H9 (cell line): ENCODE measurements around the gene HACL1. TPM values are rescaled to one million over a fixed set of nuclear protein-coding genes. Genes with fewer than 3 reads are reported as not detected.

ENCODE experiments used
- DNase-seq: peaks from one replicate; pipeline ENCODE4 v3.0.0-alpha.2; 2017
- H2AFZ ChIP-seq: one replicate; pipeline ENCODE4 v1.6.1; 2013; ENCODE audit warnings: mild to moderate bottlenecking, low read length, control low read depth, moderate library complexity
- H2AK5ac ChIP-seq: 2 replicates; pipeline ENCODE4 v1.6.1; 2013; ENCODE audit warnings: low read length, control low read depth, mixed read lengths; ENCODE audit not compliant: insufficient read length
- H2BK120ac ChIP-seq: one replicate; pipeline ENCODE4 v1.6.1; 2013; ENCODE audit warnings: low read depth, mild to moderate bottlenecking, low read length, control low read depth, inconsistent platforms; ENCODE audit not compliant: poor library complexity, severe bottlenecking
- H2BK12ac ChIP-seq: 2 replicates; pipeline ENCODE4 v1.6.1; 2013; ENCODE audit warnings: low read length, control low read depth, mixed read lengths, low read depth; ENCODE audit not compliant: insufficient read length
- H2BK15ac ChIP-seq: 2 replicates; pipeline ENCODE4 v1.6.1; 2013; ENCODE audit warnings: low read depth, low read length, control low read depth
- H2BK20ac ChIP-seq: one replicate; pipeline ENCODE4 v1.6.1; 2013; ENCODE audit warnings: low read depth, mild to moderate bottlenecking, low read length, control low read depth, inconsistent platforms; ENCODE audit not compliant: poor library complexity, severe bottlenecking
- H2BK5ac ChIP-seq: 2 replicates; pipeline ENCODE4 v1.6.1; 2013; ENCODE audit warnings: low read length, control low read depth, mixed read lengths; ENCODE audit not compliant: insufficient read length
- H3K14ac ChIP-seq: 2 replicates; pipeline ENCODE4 v1.6.1; 2013; ENCODE audit warnings: low read length, control low read depth; ENCODE audit not compliant: insufficient read depth
- H3K18ac ChIP-seq: 2 replicates; pipeline ENCODE4 v1.6.1; 2013; ENCODE audit warnings: low read depth, mild to moderate bottlenecking, mixed read lengths, low read length, control low read depth; ENCODE audit not compliant: insufficient read length
- H3K23ac ChIP-seq: 2 replicates; pipeline ENCODE4 v1.6.1; 2013; ENCODE audit warnings: low read length, control low read depth, mixed read lengths, low read depth; ENCODE audit not compliant: insufficient read length
- H3K23me2 ChIP-seq: 2 replicates; pipeline ENCODE4 v1.6.1; 2013; ENCODE audit warnings: low read depth, mild to moderate bottlenecking, mixed read lengths, low read length, control low read depth; ENCODE audit not compliant: insufficient read length, poor library complexity, severe bottlenecking
- H3K27ac ChIP-seq: 2 replicates; pipeline ENCODE4 v1.5.1; 2013; ENCODE audit warnings: low read length, control low read depth, mixed read lengths, low read depth; ENCODE audit not compliant: insufficient read length
- H3K27me3 ChIP-seq: 2 replicates; pipeline ENCODE4 v1.6.1; 2013; ENCODE audit warnings: low read length, control low read depth, inconsistent platforms; ENCODE audit not compliant: insufficient read depth
- H3K4ac ChIP-seq: 2 replicates; pipeline ENCODE4 v1.6.1; 2013; ENCODE audit warnings: low read depth, mild to moderate bottlenecking, control low read depth, inconsistent platforms, low read length, moderate library complexity
- H3K4me1 ChIP-seq: 2 replicates; pipeline ENCODE4 v1.6.1; 2013; ENCODE audit warnings: low read length, control low read depth, inconsistent platforms; ENCODE audit not compliant: insufficient read depth
- H3K4me2 ChIP-seq: 2 replicates; pipeline ENCODE4 v1.6.1; 2013; ENCODE audit warnings: low read length, control low read depth, mixed read lengths; ENCODE audit not compliant: insufficient read length, insufficient read depth
- H3K56ac ChIP-seq: 2 replicates; pipeline ENCODE4 v1.6.1; 2013; ENCODE audit warnings: low read depth, mild to moderate bottlenecking, mixed read lengths, low read length, control low read depth; ENCODE audit not compliant: insufficient read length
- H3K79me1 ChIP-seq: 2 replicates; pipeline ENCODE4 v1.6.1; 2013; ENCODE audit warnings: low read depth, mild to moderate bottlenecking, moderate library complexity, low read length, control low read depth, inconsistent platforms; ENCODE audit not compliant: insufficient read depth, poor library complexity, severe bottlenecking
- H3K79me2 ChIP-seq: 2 replicates; pipeline ENCODE4 v1.6.1; 2013; ENCODE audit warnings: low read length, control low read depth, inconsistent platforms; ENCODE audit not compliant: insufficient read depth
- H3K9ac ChIP-seq: 2 replicates; pipeline ENCODE4 v1.6.1; 2013; ENCODE audit warnings: low read length, control low read depth, mixed read lengths; ENCODE audit not compliant: insufficient read length; ENCODE audit errors: extremely low read depth
- H3K9me3 ChIP-seq: one replicate; pipeline ENCODE4 v1.6.1; 2013; ENCODE audit warnings: low read depth, low read length, inconsistent platforms; ENCODE audit not compliant: control insufficient read depth
- H3T11ph ChIP-seq: one replicate; pipeline ENCODE4 v1.6.1; 2013; ENCODE audit warnings: mild to moderate bottlenecking, low read length, control low read depth, inconsistent platforms
- H4K20me1 ChIP-seq: one replicate; pipeline ENCODE4 v1.6.1; 2013; ENCODE audit not compliant: control insufficient read depth, insufficient read length, insufficient read depth
- H4K5ac ChIP-seq: 2 replicates; pipeline ENCODE4 v1.6.1; 2013; ENCODE audit warnings: low read depth, mild to moderate bottlenecking, mixed read lengths, low read length, control low read depth; ENCODE audit not compliant: insufficient read length
- H4K8ac ChIP-seq: replicated peaks from 2 replicates; pipeline ENCODE4 v1.6.1; 2013; ENCODE audit warnings: low read length, control low read depth, mixed read lengths, low read depth; ENCODE audit not compliant: insufficient read length
- H4K91ac ChIP-seq: 2 replicates; pipeline ENCODE4 v1.6.1; 2013; ENCODE audit warnings: low read depth, mild to moderate bottlenecking, moderate library complexity, mixed read lengths, low read length, control low read depth; ENCODE audit not compliant: insufficient read length
- H3K27ac Mint-ChIP-seq, 3 experiments: 2 replicates in 2 of 3; 3 replicates in 1 of 3; pipeline ENCODE4 v1.8.0; 2020 to 2021; ENCODE audit warnings: mixed read lengths in 3 of 3, mild to moderate bottlenecking in 1 of 3, moderate library complexity in 1 of 3
- H3K27me3 Mint-ChIP-seq: 2 replicates; pipeline ENCODE4 v1.8.0; 2021; ENCODE audit warnings: low read depth, mild to moderate bottlenecking, moderate library complexity, mixed read lengths
- H3K36me3 Mint-ChIP-seq, 3 experiments: 2 replicates in 2 of 3; 3 replicates in 1 of 3; pipeline ENCODE4 v1.8.0; 2020 to 2021; ENCODE audit warnings: low read depth in 3 of 3, mixed read lengths in 3 of 3; ENCODE audit not compliant: insufficient read depth in 1 of 3
- H3K4me1 Mint-ChIP-seq, 2 experiments: 2 replicates each; pipeline ENCODE4 v1.8.0; 2020; ENCODE audit warnings: mixed read lengths in 2 of 2
- H3K4me3 Mint-ChIP-seq, 2 experiments: 2 replicates in 1 of 2; 3 replicates in 1 of 2; pipeline ENCODE4 v1.8.0; 2020 to 2021; ENCODE audit warnings: mild to moderate bottlenecking in 2 of 2, mixed read lengths in 2 of 2, moderate library complexity in 1 of 2
- H3K9me3 Mint-ChIP-seq, 2 experiments: 2 replicates in 1 of 2; 3 replicates in 1 of 2; pipeline ENCODE4 v1.8.0; 2020; ENCODE audit warnings: mild to moderate bottlenecking in 2 of 2, mixed read lengths in 2 of 2, moderate library complexity in 1 of 2
- WGBS: extraction: QIAGEN DNeasy Blood & Tissue Kit; methylation state at CpG from one replicate; pipeline ENCODE4 v1.1.7; 2013; ENCODE audit warnings: missing lambda C conversion rate, low lambda C conversion rate, mixed read lengths; ENCODE audit not compliant: insufficient read length; ENCODE audit errors: extremely low coverage; 5-methylcytosine and 5-hydroxymethylcytosine counted together
- total RNA-seq: library from RNA; stranded (reverse); gene quantifications from 2 replicates; pipeline ENCODE4 v1.2.1, GENCODE V29; 2021
- TF ChIP-seq, protein P1 (sequence below): fragments of 200-600 bp; sonication (generic); conservative IDR thresholded peaks from 3 replicates; pipeline ENCODE4 v1.8.0; 2021; ENCODE audit warnings: antibody characterized with exemption, mild to moderate bottlenecking

HACL1 gene
- total RNA-seq, 1 experiment from 2014 or later = 52.6 TPM

DNA sequence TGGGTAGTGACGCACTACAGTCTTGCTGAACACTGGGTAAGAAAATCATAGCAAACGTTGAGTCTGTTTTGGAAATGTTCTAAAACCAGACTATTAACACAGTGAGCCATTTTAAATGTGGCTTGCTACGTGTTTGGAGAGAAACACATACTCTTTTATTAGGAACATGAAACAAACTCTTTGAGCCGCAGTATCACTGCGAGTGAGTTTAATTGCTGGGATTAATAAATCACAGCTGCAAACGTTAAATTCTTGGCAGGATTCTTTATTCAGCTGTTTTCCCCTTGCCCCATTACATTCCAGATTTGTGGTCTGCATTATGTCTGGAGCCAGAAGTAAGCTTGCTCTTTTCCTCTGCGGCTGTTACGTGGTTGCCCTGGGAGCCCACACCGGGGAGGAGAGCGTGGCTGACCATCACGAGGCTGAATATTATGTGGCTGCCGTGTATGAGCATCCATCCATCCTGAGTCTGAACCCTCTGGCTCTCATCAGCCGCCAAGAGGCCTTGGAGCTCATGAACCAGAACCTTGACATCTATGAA, 33.8 kb upstream of the HACL1 start:
- H3K79me2 ChIP-seq = no peaks in the 10 kb centered on the region
- H3K4me3 Mint-ChIP-seq = no peak overlapping the region
- no peak overlapping the region for H2BK20ac ChIP-seq
- no peaks in the 10 kb centered on the region for H3K23me2 ChIP-seq
- no peak overlapping the region for H2BK15ac ChIP-seq
- no peak overlapping the region for H2AK5ac ChIP-seq
- no peak for DNase-seq
- no peak overlapping the region for H3K4ac ChIP-seq
- H3K9me3 Mint-ChIP-seq = no peaks in the 10 kb centered on the region
- H3K14ac ChIP-seq = no peak overlapping the region
- no peaks in the 10 kb centered on the region for H3K27me3 Mint-ChIP-seq
- no peak overlapping the region for H3K18ac ChIP-seq
- peaks cover 21% of the 10 kb centered on the region for H3K4me1 ChIP-seq
- no peak overlapping the region for H2BK5ac ChIP-seq
- TF ChIP-seq, protein P1, sequence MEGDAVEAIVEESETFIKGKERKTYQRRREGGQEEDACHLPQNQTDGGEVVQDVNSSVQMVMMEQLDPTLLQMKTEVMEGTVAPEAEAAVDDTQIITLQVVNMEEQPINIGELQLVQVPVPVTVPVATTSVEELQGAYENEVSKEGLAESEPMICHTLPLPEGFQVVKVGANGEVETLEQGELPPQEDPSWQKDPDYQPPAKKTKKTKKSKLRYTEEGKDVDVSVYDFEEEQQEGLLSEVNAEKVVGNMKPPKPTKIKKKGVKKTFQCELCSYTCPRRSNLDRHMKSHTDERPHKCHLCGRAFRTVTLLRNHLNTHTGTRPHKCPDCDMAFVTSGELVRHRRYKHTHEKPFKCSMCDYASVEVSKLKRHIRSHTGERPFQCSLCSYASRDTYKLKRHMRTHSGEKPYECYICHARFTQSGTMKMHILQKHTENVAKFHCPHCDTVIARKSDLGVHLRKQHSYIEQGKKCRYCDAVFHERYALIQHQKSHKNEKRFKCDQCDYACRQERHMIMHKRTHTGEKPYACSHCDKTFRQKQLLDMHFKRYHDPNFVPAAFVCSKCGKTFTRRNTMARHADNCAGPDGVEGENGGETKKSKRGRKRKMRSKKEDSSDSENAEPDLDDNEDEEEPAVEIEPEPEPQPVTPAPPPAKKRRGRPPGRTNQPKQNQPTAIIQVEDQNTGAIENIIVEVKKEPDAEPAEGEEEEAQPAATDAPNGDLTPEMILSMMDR = no peak
- H4K20me1 ChIP-seq = no peaks in the 10 kb centered on the region
- no peak overlapping the region for H3K23ac ChIP-seq
- H4K91ac ChIP-seq = no peak overlapping the region
- no CpG with 5 or more reads among the region's 13 CpGs for WGBS
- peaks cover 62 to 68% of the 10 kb centered on the region in 2 experiments for H3K4me1 Mint-ChIP-seq
- H3K27ac Mint-ChIP-seq = peak overlapping the region in 1 of 3 experiments; percentile 45; a peak in 1 of 7 replicates
- no peaks in the 10 kb centered on the region for H3K9me3 ChIP-seq
- no peak overlapping the region for H3T11ph ChIP-seq
- no peak overlapping the region for H2BK12ac ChIP-seq
- no peak overlapping the region for H4K5ac ChIP-seq
- H3K56ac ChIP-seq = no peak overlapping the region
- H3K4me2 ChIP-seq = no peak overlapping the region
- H3K9ac ChIP-seq = no peak overlapping the region
- no peak overlapping the region for H3K27ac ChIP-seq
- no peaks in the 10 kb centered on the region for H3K79me1 ChIP-seq
- H2BK120ac ChIP-seq = no peak overlapping the region
- H4K8ac ChIP-seq = no peak overlapping the region
- no peaks in the 10 kb centered on the region for H3K27me3 ChIP-seq
- peaks cover 4 to 5% (median 4%) of the 10 kb centered on the region in 3 experiments; a peak in 4 of 7 replicates for H3K36me3 Mint-ChIP-seq
- H2AFZ ChIP-seq = no peak overlapping the region
